Endodermal cell (in vitro differentiated cells): ENCODE measurements around the gene ANKRD65. TPM values are rescaled to one million over a fixed set of nuclear protein-coding genes. Genes with fewer than 3 reads are reported as not detected.
"Not testable (repeated sequence)": the region's sequence is repeated elsewhere in the genome, so short reads cannot be mapped to it uniquely, and the experiment has no call there.

Experiments used
- DNase-seq: peaks from one replicate; pipeline ENCODE4 v3.0.0-alpha.2; 2017
- H3K27ac ChIP-seq: 2 replicates; pipeline ENCODE4 v1.5.1; 2013; ENCODE audit warnings: mild to moderate bottlenecking, low read depth, low read length, moderate library complexity
- H3K27me3 ChIP-seq: 2 replicates; pipeline ENCODE4 v1.6.1; 2013; ENCODE audit warnings: mild to moderate bottlenecking, low read length, moderate library complexity; ENCODE audit not compliant: insufficient read depth, control insufficient read depth, poor library complexity, severe bottlenecking
- H3K36me3 ChIP-seq: 2 replicates; pipeline ENCODE4 v1.7.0; 2013; ENCODE audit warnings: mild to moderate bottlenecking, low read length, moderate library complexity; ENCODE audit not compliant: control insufficient read depth, insufficient read depth
- H3K4me1 ChIP-seq: one replicate; pipeline ENCODE4 v1.7.0; 2013; ENCODE audit warnings: low read length; ENCODE audit not compliant: control insufficient read depth, insufficient read depth
- H3K4me3 ChIP-seq: 2 replicates; pipeline ENCODE4 v1.5.1; 2013; ENCODE audit warnings: mild to moderate bottlenecking, low read length, moderate library complexity
- H3K9ac ChIP-seq: 2 replicates; pipeline ENCODE4 v1.6.1; 2013; ENCODE audit warnings: mild to moderate bottlenecking, low read length, moderate library complexity; ENCODE audit not compliant: poor library complexity, severe bottlenecking; ENCODE audit errors: extremely low read depth
- H3K9me3 ChIP-seq: 2 replicates; pipeline ENCODE4 v1.6.1; 2013; ENCODE audit warnings: mild to moderate bottlenecking, low read length, moderate library complexity; ENCODE audit not compliant: control insufficient read depth
- H3K27ac Mint-ChIP-seq: 2 replicates; pipeline ENCODE4 v1.8.0; 2020; ENCODE audit warnings: mixed read lengths
- H3K27me3 Mint-ChIP-seq: 2 replicates; pipeline ENCODE4 v1.8.0; 2021; ENCODE audit warnings: mild to moderate bottlenecking, mixed read lengths; ENCODE audit not compliant: insufficient read depth
- H3K36me3 Mint-ChIP-seq: 2 replicates; pipeline ENCODE4 v1.8.0; 2020; ENCODE audit warnings: low read depth, mixed read lengths
- H3K4me1 Mint-ChIP-seq: 2 replicates; pipeline ENCODE4 v1.8.0; 2020; ENCODE audit warnings: mixed read lengths
- H3K4me3 Mint-ChIP-seq: 2 replicates; pipeline ENCODE4 v1.8.0; 2020; ENCODE audit warnings: mild to moderate bottlenecking, moderate library complexity, mixed read lengths
- H3K9me3 Mint-ChIP-seq: 2 replicates; pipeline ENCODE4 v1.8.0; 2020; ENCODE audit warnings: mild to moderate bottlenecking, mixed read lengths
- WGBS, 2 experiments: methylation state at CpG; one replicate each; pipeline versions ENCODE4 v1.1.5 to v1.1.7; 2013; ENCODE audit warnings: missing lambda C conversion rate in 2 of 2, mixed read lengths in 1 of 2; ENCODE audit not compliant: insufficient coverage in 1 of 2, insufficient read length in 1 of 2; 5-methylcytosine and 5-hydroxymethylcytosine counted together
- total RNA-seq, 2 donors: library from RNA; stranded (reverse); fragmentation: NEBNext Ultra II Directional in 1 of 2; extraction: Animal tissue kit (Norgen Biotek cat#: 25700) in 1 of 2; gene quantifications; 2 replicates in 1 of 2; 3 replicates in 1 of 2; pipeline ENCODE4 v1.2.1, GENCODE V29; 2021
- TF ChIP-seq, protein P1 (sequence below): fragments of 200-600 bp; sonication (generic); conservative IDR thresholded peaks from 2 replicates; pipeline ENCODE4 v1.5.0; 2021; ENCODE audit warnings: antibody characterized with exemption, mild to moderate bottlenecking

ANKRD65 gene
- total RNA-seq, 2 donors from 2014 or later = 1.6 TPM

DNA sequence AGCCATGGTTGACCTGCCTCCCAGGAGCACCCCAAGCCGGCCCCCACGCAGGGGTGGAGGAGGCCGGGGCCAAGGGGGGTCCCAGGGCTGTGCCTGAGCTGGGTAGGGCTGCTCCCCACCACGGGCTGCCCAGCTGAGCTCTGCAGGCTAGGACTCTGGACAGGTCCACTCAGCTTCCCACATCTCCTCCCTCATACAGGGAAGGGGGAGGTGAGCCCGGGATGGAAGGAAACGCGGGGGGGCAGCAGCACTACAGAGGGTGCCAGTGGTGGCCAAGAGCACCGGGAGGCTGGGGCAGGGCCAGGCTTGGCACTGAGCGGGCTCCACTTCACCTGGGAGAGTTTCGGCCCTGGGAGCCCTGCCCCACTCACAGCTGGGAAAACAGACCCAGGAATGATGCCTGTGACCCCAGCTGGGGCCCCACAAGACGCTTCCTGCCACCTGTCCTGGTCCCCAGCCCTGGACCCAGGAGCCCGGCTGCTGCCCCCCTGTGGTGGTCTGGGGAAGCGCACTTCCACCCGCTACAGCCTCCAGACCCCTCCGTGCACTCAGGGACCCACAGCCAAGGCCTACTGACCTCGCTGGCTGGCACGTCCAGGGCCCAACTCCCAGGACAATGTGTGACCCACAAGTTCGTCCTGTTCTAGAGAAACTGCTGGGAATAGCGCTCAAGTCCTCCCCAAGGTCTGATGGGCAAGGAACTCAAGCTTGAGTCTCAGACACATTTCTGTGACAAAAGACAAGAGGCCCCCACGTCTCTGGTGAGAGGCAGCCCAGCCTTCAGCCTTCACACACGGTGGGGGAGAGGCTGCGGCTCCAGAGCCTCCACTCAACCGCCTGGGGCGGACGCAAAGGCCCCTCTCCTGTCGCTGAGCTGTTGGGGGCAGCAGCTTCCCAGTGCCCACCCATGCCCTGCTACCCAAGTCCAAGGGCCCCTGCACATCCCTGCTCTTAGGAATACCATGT, 49.0 kb downstream of the ANKRD65 start:
- H3K4me3 ChIP-seq = no peak overlapping the region
- H3K36me3 ChIP-seq = peaks cover 12% of the 10 kb centered on the region
- Mint-ChIP-seq H3K4me1 (peaks cover 4% of the 10 kb centered on the region), H3K4me3 (peak overlapping the region; percentile 76), H3K27me3 (peaks cover 5% of the 10 kb centered on the region), H3K36me3 (peaks cover 8% of the 10 kb centered on the region), H3K27ac (no peak overlapping the region), H3K9me3 (peaks cover 3% of the 10 kb centered on the region)
- peaks cover 5% of the 10 kb centered on the region for H3K9me3 ChIP-seq
- H3K4me1 ChIP-seq = no peaks in the 10 kb centered on the region
- no peak overlapping the region for H3K9ac ChIP-seq
- TF ChIP-seq, protein P1, sequence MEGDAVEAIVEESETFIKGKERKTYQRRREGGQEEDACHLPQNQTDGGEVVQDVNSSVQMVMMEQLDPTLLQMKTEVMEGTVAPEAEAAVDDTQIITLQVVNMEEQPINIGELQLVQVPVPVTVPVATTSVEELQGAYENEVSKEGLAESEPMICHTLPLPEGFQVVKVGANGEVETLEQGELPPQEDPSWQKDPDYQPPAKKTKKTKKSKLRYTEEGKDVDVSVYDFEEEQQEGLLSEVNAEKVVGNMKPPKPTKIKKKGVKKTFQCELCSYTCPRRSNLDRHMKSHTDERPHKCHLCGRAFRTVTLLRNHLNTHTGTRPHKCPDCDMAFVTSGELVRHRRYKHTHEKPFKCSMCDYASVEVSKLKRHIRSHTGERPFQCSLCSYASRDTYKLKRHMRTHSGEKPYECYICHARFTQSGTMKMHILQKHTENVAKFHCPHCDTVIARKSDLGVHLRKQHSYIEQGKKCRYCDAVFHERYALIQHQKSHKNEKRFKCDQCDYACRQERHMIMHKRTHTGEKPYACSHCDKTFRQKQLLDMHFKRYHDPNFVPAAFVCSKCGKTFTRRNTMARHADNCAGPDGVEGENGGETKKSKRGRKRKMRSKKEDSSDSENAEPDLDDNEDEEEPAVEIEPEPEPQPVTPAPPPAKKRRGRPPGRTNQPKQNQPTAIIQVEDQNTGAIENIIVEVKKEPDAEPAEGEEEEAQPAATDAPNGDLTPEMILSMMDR = peak; percentile 93
- DNase-seq = peak; percentile 95
- H3K27ac ChIP-seq = no peak overlapping the region
- 62 to 65% methylated on average over 17 to 26 of the region's 26 CpGs for WGBS, 2 experiments
- H3K27me3 ChIP-seq = no peaks in the 10 kb centered on the region

DNA sequence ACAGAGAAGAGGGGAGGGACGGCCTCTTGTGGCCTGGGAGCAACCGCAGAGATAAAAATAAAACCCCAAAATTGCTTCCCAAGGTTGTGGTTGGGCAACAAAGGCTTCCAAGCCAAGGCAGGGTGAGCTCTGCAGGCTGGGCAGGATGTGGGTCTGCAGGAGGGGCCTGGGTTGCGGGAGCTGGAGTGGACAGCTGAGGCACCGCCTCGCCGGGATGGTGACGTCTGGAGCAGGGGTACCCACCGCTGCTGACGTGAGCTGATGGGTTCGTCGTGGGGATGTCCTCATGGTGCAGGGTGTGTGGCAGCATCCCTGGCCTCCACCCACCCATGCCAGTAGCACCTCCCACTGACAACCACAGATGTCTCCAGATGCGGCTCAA, 49.7 kb downstream of the ANKRD65 start:
- no peak overlapping the region for H3K27ac ChIP-seq
- Mint-ChIP-seq H3K4me1 (peaks cover 4% of the 10 kb centered on the region), H3K9me3 (peaks cover 3% of the 10 kb centered on the region), H3K27me3 (peaks cover 5% of the 10 kb centered on the region), H3K27ac (no peak overlapping the region), H3K36me3 (peaks cover 8% of the 10 kb centered on the region), H3K4me3 (no peak overlapping the region)
- no peak overlapping the region for H3K9ac ChIP-seq
- H3K27me3 ChIP-seq = no peaks in the 10 kb centered on the region
- H3K4me3 ChIP-seq = no peak overlapping the region
- 96% methylated on average over 11 to 12 of the region's 12 CpGs for WGBS, 2 experiments
- TF ChIP-seq, protein P1 = no peak
- DNase-seq = no peak
- peaks cover 12% of the 10 kb centered on the region for H3K9me3 ChIP-seq
- peaks cover 12% of the 10 kb centered on the region for H3K36me3 ChIP-seq
- H3K4me1 ChIP-seq = no peaks in the 10 kb centered on the region

DNA sequence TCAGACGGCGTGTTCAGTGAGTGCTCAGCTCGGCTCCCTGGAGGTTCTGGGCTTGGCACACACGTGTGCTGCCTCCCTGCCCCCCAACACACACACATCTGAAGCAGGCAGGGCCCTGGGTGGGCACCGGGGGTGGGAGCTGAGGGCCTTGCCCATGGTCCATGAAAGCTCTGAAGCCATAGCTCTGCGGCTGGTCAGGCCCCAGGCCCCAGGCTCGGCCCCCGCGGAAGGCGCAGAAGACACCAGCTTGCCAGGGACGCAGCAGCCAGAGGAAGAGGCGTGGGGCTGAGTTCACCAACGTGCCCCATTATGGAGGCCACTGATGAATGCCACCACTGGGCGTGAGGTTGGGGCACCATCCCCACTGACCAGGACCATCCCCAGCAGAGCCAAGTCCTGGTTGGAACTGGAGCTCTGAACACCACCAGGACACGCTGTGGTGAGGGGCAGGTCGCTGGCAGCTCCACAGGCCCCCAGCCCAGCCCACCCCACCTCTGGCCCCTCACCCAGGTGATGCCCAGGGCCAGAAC, 50.2 kb downstream of the ANKRD65 start:
- no peak overlapping the region for H3K4me3 Mint-ChIP-seq
- H3K27me3 Mint-ChIP-seq = peaks cover 5% of the 10 kb centered on the region
- WGBS, 2 experiments = 94 to 96% methylated on average over 11 to 16 of the region's 16 CpGs
- no peak overlapping the region for H3K9ac ChIP-seq
- H3K36me3 Mint-ChIP-seq = peaks cover 8% of the 10 kb centered on the region
- peaks cover 4% of the 10 kb centered on the region for H3K4me1 Mint-ChIP-seq
- no peaks in the 10 kb centered on the region for H3K4me1 ChIP-seq
- H3K27ac Mint-ChIP-seq = no peak overlapping the region
- no peak overlapping the region for H3K27ac ChIP-seq
- H3K9me3 Mint-ChIP-seq = peaks cover 3% of the 10 kb centered on the region
- no peaks in the 10 kb centered on the region for H3K27me3 ChIP-seq
- no peak for DNase-seq
- TF ChIP-seq, protein P1 = no peak
- peaks cover 12% of the 10 kb centered on the region for H3K36me3 ChIP-seq
- H3K9me3 ChIP-seq = peaks cover 17% of the 10 kb centered on the region
- H3K4me3 ChIP-seq = no peak overlapping the region

DNA sequence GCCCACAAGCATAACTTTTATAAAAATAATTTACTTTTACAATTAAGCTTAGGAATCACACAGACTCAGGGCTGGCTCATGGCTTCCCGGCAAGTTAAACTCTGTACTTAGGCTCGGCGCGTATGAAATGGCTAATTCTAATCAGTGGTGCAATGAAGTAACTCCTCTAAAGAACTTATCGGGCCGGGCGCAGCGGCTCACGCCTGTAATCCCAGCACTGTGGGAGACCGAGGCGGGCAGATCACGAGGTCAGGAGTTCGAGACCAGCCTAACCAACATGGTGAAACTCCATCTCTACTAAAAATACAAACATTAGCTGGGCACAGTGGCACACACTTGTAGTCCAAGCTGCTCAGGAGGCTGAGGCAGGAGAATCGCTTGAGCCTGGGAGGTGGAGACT, 51.0 kb downstream of the ANKRD65 start:
- not testable (repeated sequence) for H3K36me3 Mint-ChIP-seq, H3K27ac Mint-ChIP-seq, H3K4me3 ChIP-seq, H3K27ac ChIP-seq, DNase-seq, H3K9ac ChIP-seq, H3K27me3 Mint-ChIP-seq, H3K4me1 ChIP-seq, H3K4me1 Mint-ChIP-seq, H3K4me3 Mint-ChIP-seq, H3K9me3 Mint-ChIP-seq, H3K27me3 ChIP-seq
- Histone ChIP-seq H3K9me3 (peaks cover 19% of the 10 kb centered on the region), H3K36me3 (peaks cover 12% of the 10 kb centered on the region)
- WGBS, 2 experiments = 97 to 98% methylated on average over 5 to 14 of the region's 14 CpGs
